Lung (tissue), 12 donors: ENCODE measurements around the gene ITGB7. TPM values are rescaled to one million over a fixed set of nuclear protein-coding genes. Genes with fewer than 3 reads are reported as not detected.

Experiments used
- ATAC-seq: fragments of 200-7000 bp; cut with Tn5 transposase; one replicate; pipeline ENCODE4 v1.9.1; 2020; ENCODE audit warnings: moderate number of reproducible peaks; ENCODE audit not compliant: insufficient read depth, low FRiP score
- DNase-seq, 3 donors: peaks; one replicate each; pipeline ENCODE4 v3.0.0-alpha.2; 2013 to 2017
- H3K27ac ChIP-seq, 2 donors: one replicate each; pipeline ENCODE4 v1.5.1; 2013; ENCODE audit warnings: mild to moderate bottlenecking in 2 of 2, moderate library complexity in 2 of 2, control low read depth in 1 of 2, inconsistent platforms in 1 of 2, low read depth in 1 of 2, low read length in 1 of 2
- H3K27me3 ChIP-seq, 3 donors: one replicate each; pipeline ENCODE4 v1.5.1; 2013; ENCODE audit warnings: low read length in 2 of 3; ENCODE audit not compliant: control insufficient read depth in 3 of 3, insufficient read depth in 3 of 3
- H3K36me3 ChIP-seq, 4 donors: one replicate each; pipeline ENCODE4 v1.5.1; 2013; ENCODE audit warnings: low read length in 4 of 4, mild to moderate bottlenecking in 1 of 4, moderate library complexity in 1 of 4; ENCODE audit not compliant: control insufficient read depth in 4 of 4, insufficient read depth in 4 of 4
- H3K4me1 ChIP-seq, 5 donors: one replicate each; pipeline ENCODE4 v1.5.1; 2013; ENCODE audit warnings: low read length in 5 of 5, mild to moderate bottlenecking in 2 of 5, moderate library complexity in 1 of 5; ENCODE audit not compliant: control insufficient read depth in 5 of 5, insufficient read depth in 5 of 5
- H3K4me3 ChIP-seq: one replicate; pipeline ENCODE4 v1.5.1; 2013; ENCODE audit warnings: mild to moderate bottlenecking, control low read depth, moderate library complexity
- H3K9ac ChIP-seq, 2 donors: one replicate each; pipeline ENCODE4 v1.5.1; 2013; ENCODE audit warnings: low read length in 2 of 2, control low read depth in 1 of 2; ENCODE audit not compliant: insufficient read depth in 1 of 2
- H3K9me3 ChIP-seq, 4 donors: one replicate each; pipeline ENCODE4 v1.5.1; 2013; ENCODE audit warnings: low read length in 3 of 4, mild to moderate bottlenecking in 1 of 4, moderate library complexity in 1 of 4; ENCODE audit not compliant: control insufficient read depth in 4 of 4, insufficient read depth in 3 of 4
- WGBS, 2 donors: extraction: QIAGEN DNeasy Blood & Tissue Kit; methylation state at CpG; one replicate each; pipeline ENCODE4 v1.1.7; 2013; 5-methylcytosine and 5-hydroxymethylcytosine counted together
- polyA plus RNA-seq, 2 donors: library from polyadenylated mRNA; stranded (reverse); fragments of 200-250 nt; gene quantifications; one replicate each; pipeline ENCODE4 v1.2.1, GENCODE V29; 2013
- total RNA-seq, 2 donors: library from RNA; depleted of rRNA in 1 of 2; stranded (reverse); fragments of >200 nt in 1 of 2; gene quantifications; one replicate each; pipeline ENCODE4 v1.2.1, GENCODE V29; 2014 to 2021
- TF ChIP-seq, protein P1 (sequence below): IDR thresholded peaks from 2 replicates; pipeline ENCODE4 v1.5.1; 2012; ENCODE audit warnings: mild to moderate bottlenecking; ENCODE audit errors: control extremely low read depth, extremely low read depth
- donor health status: control.
- donor health status: control.
- donor health status: Bipolar disorder and iron deficiency.
- donor health status: healthy.
- donor health status: DM: yes; HTN: yes; CAD: no.

ITGB7 gene
- total and polyA plus RNA-seq, 4 donors = 2.3 to 7.9 (median 5.0) TPM

DNA sequence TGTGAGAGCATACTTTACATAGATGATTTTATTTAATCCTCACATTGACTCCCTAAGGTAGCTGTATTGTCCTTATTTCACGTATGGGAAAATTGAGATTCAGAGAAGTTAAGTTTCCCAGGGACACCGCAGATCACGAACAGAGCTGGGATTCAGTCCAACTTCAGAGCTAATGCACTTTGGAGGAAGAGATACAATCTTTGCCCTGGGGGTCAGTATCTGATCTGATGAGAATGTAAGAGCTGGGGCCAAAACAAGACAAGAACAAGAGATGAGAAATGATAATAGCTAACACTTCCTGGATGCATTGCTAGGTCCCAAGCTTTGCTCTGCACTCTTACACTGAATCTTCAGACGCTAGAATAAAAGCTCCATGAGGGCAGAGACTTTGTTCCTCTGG is 20.3 kb downstream of the ITGB7 start:
- H3K4me1 ChIP-seq = peaks cover 5 to 21% (median 16%) of the 10 kb centered on the region in 5 donors
- peaks cover 32 to 47% (median 38%) of the 10 kb centered on the region in 4 donors for H3K36me3 ChIP-seq
- 87 to 91% methylated on average over 4 of the region's 4 CpGs for WGBS, 2 donors
- no peak overlapping the region for H3K27ac ChIP-seq
- ATAC-seq = no peak
- H3K9me3 ChIP-seq = no peaks in the 10 kb centered on the region
- DNase-seq = no peak
- TF ChIP-seq, protein P1, sequence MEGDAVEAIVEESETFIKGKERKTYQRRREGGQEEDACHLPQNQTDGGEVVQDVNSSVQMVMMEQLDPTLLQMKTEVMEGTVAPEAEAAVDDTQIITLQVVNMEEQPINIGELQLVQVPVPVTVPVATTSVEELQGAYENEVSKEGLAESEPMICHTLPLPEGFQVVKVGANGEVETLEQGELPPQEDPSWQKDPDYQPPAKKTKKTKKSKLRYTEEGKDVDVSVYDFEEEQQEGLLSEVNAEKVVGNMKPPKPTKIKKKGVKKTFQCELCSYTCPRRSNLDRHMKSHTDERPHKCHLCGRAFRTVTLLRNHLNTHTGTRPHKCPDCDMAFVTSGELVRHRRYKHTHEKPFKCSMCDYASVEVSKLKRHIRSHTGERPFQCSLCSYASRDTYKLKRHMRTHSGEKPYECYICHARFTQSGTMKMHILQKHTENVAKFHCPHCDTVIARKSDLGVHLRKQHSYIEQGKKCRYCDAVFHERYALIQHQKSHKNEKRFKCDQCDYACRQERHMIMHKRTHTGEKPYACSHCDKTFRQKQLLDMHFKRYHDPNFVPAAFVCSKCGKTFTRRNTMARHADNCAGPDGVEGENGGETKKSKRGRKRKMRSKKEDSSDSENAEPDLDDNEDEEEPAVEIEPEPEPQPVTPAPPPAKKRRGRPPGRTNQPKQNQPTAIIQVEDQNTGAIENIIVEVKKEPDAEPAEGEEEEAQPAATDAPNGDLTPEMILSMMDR = no peak
- H3K9ac ChIP-seq = no peak overlapping the region
- H3K27me3 ChIP-seq = no peaks in the 10 kb centered on the region
- H3K4me3 ChIP-seq = no peak overlapping the region

DNA sequence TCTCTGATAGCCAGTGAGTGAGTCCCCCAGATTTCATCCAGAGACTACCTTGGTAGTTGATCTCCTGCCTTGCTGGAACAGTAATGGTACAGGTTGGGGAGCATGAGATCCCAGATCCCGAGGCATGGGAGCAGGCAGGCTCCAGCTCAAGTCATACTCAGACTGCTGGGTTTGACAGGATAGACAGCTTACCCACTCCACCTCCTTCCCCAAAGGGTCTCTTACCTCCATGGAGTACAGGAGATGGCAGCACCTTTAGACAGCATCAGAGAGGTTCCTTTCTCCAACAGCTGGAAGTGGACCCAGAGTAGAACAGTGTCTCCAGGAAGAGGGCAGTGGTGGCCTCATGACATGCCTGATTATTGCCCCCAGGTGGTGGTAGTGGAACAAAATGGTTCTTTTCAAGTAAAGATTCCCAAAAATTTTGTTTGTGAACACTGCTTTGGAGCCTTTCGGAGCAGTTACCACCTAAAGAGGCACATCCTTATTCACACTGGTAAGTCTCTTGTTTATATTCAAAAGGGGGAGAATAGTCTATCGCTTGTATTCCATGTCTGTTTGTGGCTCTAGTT is 21.4 kb downstream of the ITGB7 start:
- DNase-seq = no peak
- no peaks in the 10 kb centered on the region for H3K27me3 ChIP-seq
- H3K9me3 ChIP-seq = no peaks in the 10 kb centered on the region
- peaks cover 32 to 50% (median 36%) of the 10 kb centered on the region in 4 donors for H3K36me3 ChIP-seq
- no peak overlapping the region for H3K27ac ChIP-seq
- no peak overlapping the region for H3K9ac ChIP-seq
- no peak for ATAC-seq
- peaks cover 7 to 25% (median 20%) of the 10 kb centered on the region in 5 donors for H3K4me1 ChIP-seq
- 94 to 99% methylated on average over 3 of the region's 3 CpGs for WGBS, 2 donors
- TF ChIP-seq, protein P1 = no peak
- no peak overlapping the region for H3K4me3 ChIP-seq

DNA sequence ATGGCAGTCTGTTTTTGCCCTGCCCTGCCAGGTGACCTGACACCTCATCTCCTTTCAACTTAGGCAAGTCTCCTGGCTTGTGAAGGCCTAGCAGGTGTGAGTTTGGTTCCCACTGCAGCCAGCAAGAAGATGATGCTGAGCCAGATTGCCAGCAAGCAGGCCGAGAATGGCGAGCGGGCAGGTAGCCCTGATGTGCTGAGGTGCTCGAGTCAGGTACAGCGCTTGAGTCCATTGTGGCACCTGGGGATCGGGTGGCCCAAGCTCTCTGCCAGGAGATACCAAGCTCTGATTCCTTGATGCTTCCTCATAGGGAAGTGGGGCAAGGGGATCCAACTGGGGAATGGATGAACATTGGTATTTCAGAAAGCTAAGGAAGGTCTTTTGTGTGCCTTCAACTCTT is 22.2 kb downstream of the ITGB7 start:
- 94 to 96% methylated on average over 6 of the region's 6 CpGs for WGBS, 2 donors
- H3K27ac ChIP-seq = no peak overlapping the region
- H3K4me3 ChIP-seq = no peak overlapping the region
- TF ChIP-seq, protein P1 = no peak
- H3K36me3 ChIP-seq = peaks cover 32 to 50% (median 36%) of the 10 kb centered on the region in 4 donors
- ATAC-seq = no peak
- no peak for DNase-seq
- H3K9ac ChIP-seq = no peak overlapping the region
- no peaks in the 10 kb centered on the region for H3K27me3 ChIP-seq
- H3K4me1 ChIP-seq = peaks cover 7 to 27% (median 20%) of the 10 kb centered on the region in 5 donors
- H3K9me3 ChIP-seq = no peaks in the 10 kb centered on the region

DNA sequence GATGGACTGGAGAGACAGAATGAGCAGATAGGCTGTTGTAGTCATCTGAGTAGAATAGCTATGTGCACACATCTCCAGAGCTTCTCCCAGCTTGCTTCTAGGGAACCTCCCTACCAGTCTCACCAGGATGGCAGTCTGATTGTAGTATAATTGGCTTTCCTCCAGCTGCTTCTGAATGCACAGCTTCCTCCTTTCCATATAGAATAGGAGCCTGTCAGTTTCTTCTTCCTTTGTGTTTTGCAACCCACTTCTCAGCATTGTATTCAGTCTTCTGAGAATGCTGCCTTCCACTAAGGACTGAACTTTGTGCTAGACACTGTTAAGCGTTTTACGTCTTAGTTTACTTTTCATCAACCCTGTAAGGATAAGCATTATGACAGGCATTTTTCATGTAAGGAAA is 24.1 kb downstream of the ITGB7 start:
- H3K36me3 ChIP-seq = peaks cover 28 to 47% (median 32%) of the 10 kb centered on the region in 4 donors
- no peak overlapping the region for H3K27ac ChIP-seq
- 13 to 37% methylated on average over 2 of the region's 2 CpGs for WGBS, 2 donors
- DNase-seq (peak in 1 of 3 donors; percentile 29), ATAC-seq (no peak)
- H3K9me3 ChIP-seq = no peaks in the 10 kb centered on the region
- TF ChIP-seq, protein P1 = no peak
- H3K4me1 ChIP-seq = peaks cover 7 to 36% (median 20%) of the 10 kb centered on the region in 5 donors
- no peaks in the 10 kb centered on the region for H3K27me3 ChIP-seq
- peak overlapping the region; percentile 30 to 45 for H3K9ac ChIP-seq
- no peak overlapping the region for H3K4me3 ChIP-seq
